HG02970 (cell line): ENCODE results near the gene PLEKHO1.

Experiments used
- ATAC-seq: cut with Tn5 transposase; IDR thresholded peaks from one replicate; pipeline ENCODE4 v1.9.1; 2021; ENCODE audit warnings: mild to moderate bottlenecking, moderate library complexity, moderate number of reproducible peaks; ENCODE audit not compliant: unreplicated experiment, low FRiP score

The PLEKHO1 gene

GRCh38 chr1:150148837-150149270 is 862 bp upstream of the PLEKHO1 start:
- ATAC-seq: no peak

GRCh38 chr1:150150133-150151021 is 661 bp downstream of the PLEKHO1 start:
- ATAC-seq: no peak

GRCh38 chr1:150151291-150152181 is 1.8 kb downstream of the PLEKHO1 start:
- ATAC-seq: no peak

- ATAC-seq: no peak
These were observed 2.4 kb downstream of the PLEKHO1 start for GRCh38 chr1:150152182-150152536.

GRCh38 chr1:150152772-150153456 is 3.2 kb downstream of the PLEKHO1 start:
- no peak for ATAC-seq

GRCh38 chr1:150154143-150154542 is 4.4 kb downstream of the PLEKHO1 start:
- no peak for ATAC-seq

- ATAC-seq: no peak
These were observed 5.8 kb downstream of the PLEKHO1 start for GRCh38 chr1:150155413-150156071.

- ATAC-seq: no peak
These were observed 7.3 kb downstream of the PLEKHO1 start for GRCh38 chr1:150156868-150157603.

- no peak for ATAC-seq
These were observed 9.8 kb downstream of the PLEKHO1 start for GRCh38 chr1:150159550-150159949.

GRCh38 chr1:150160964-150161621 is 11.4 kb downstream of the PLEKHO1 start:
- no peak for ATAC-seq

- ATAC-seq: no peak
These were observed 12.2 kb downstream of the PLEKHO1 start for GRCh38 chr1:150161747-150162581.

GRCh38 chr1:150162582-150162861 is 12.8 kb downstream of the PLEKHO1 start:
- no peak for ATAC-seq

- no peak for ATAC-seq
These were observed 13.4 kb downstream of the PLEKHO1 start for GRCh38 chr1:150162862-150163706.

- no peak for ATAC-seq
These were observed 14.5 kb downstream of the PLEKHO1 start for GRCh38 chr1:150164224-150164623.

- ATAC-seq: no peak
These were observed 15.1 kb downstream of the PLEKHO1 start for GRCh38 chr1:150164779-150165178.

- no peak for ATAC-seq
These were observed 16.2 kb downstream of the PLEKHO1 start for GRCh38 chr1:150165622-150166612.
